ENCODE data around the gene MSL3B.

DNA sequence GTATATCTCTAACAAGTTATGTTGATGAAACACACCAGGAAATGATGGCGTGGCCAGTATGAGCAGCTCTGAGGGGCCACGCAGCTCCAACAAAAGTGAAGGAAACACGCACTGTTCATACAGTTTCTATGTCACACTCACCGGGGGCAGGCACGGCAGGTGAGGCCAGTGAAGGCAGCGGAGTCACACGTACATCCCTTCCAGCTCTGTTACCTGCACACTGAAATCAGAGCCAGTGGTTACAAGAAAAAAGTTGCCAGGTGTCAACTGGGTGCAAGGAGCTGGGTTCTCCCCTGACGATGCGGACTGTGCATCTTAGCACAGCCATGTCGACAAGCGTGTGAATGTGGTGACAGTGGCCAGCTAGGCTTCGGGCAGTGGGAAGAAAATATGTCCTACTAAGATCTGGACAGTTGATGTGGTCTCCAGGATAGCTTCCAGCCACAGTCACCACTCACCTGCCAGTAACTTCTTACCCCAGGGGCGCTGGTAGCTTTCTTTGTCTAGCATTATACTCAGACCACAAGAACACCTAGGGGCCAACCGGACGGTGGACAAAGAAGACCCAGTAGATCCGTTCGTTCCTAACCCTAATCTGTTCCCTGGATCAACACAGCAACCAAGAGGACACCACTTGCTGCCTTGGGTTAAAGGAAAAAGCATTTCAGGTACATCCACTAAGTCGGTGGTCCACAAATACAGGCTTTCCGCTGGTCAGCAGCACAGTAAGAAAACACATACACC is 23.9 kb downstream of the MSL3B start:
- TF ChIP-seq, protein P1, sequence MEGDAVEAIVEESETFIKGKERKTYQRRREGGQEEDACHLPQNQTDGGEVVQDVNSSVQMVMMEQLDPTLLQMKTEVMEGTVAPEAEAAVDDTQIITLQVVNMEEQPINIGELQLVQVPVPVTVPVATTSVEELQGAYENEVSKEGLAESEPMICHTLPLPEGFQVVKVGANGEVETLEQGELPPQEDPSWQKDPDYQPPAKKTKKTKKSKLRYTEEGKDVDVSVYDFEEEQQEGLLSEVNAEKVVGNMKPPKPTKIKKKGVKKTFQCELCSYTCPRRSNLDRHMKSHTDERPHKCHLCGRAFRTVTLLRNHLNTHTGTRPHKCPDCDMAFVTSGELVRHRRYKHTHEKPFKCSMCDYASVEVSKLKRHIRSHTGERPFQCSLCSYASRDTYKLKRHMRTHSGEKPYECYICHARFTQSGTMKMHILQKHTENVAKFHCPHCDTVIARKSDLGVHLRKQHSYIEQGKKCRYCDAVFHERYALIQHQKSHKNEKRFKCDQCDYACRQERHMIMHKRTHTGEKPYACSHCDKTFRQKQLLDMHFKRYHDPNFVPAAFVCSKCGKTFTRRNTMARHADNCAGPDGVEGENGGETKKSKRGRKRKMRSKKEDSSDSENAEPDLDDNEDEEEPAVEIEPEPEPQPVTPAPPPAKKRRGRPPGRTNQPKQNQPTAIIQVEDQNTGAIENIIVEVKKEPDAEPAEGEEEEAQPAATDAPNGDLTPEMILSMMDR (IDR thresholded peaks at IDR 0.05; ENCODE audit: low read depth, low read length), result no peak
- TF ChIP-seq EZH2phosphoT487 (IDR thresholded peaks at IDR 0.05; ENCODE audit: low read depth), result no peak
